Adrenal gland (tissue), 5 donors: ENCODE results near the gene ERC2.

Experiments used
- POLR2A ChIP-seq, 2 donors: fragments of 450-650 bp; IDR thresholded peaks; one replicate each; pipeline ENCODE4 v1.6.1; 2017; ENCODE audit warnings: antibody characterized with exemption in 2 of 2, mild to moderate bottlenecking in 2 of 2, moderate library complexity in 1 of 2
- TF ChIP-seq, protein P1 (sequence below), 6 experiments: fragments of 450-650 bp in 4 of 6; fragments of 200-600 bp in 2 of 6; sonication (generic) in 1 of 6; IDR thresholded peaks; 1 replicate in 5 of 6; 2 replicates in 1 of 6; pipeline versions ENCODE4 v1.5.1 to v1.8.0; 2016 to 2021; ENCODE audit warnings: antibody characterized with exemption in 6 of 6, mild to moderate bottlenecking in 2 of 6, moderate library complexity in 1 of 6
- donor health status: DM: no; HTN: no; CAD: no.

DNA sequence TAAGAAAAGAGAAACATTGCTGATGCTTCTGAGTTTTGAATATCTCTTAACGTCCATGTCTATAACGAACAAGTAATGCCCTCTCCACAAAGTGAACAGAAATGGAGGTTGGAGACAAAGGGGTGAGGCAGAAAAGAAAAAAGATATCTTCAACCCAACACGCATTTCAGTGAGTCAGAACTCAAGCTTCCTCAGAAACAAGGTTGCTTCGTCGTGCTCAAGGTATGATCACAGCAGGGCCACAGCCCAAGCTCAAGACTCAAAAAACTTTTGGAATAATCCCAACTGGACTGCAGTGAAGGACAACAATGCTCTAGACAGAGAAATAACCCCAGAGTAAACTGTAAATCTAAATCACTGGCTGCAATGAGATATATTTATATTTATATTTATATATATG, 1000.0 kb downstream of the ERC2 start:
- TF ChIP-seq, protein P1, sequence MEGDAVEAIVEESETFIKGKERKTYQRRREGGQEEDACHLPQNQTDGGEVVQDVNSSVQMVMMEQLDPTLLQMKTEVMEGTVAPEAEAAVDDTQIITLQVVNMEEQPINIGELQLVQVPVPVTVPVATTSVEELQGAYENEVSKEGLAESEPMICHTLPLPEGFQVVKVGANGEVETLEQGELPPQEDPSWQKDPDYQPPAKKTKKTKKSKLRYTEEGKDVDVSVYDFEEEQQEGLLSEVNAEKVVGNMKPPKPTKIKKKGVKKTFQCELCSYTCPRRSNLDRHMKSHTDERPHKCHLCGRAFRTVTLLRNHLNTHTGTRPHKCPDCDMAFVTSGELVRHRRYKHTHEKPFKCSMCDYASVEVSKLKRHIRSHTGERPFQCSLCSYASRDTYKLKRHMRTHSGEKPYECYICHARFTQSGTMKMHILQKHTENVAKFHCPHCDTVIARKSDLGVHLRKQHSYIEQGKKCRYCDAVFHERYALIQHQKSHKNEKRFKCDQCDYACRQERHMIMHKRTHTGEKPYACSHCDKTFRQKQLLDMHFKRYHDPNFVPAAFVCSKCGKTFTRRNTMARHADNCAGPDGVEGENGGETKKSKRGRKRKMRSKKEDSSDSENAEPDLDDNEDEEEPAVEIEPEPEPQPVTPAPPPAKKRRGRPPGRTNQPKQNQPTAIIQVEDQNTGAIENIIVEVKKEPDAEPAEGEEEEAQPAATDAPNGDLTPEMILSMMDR (IDR thresholded peaks at IDR 0.05), result no peak
- no peak for TF ChIP-seq POLR2A (IDR thresholded peaks at IDR 0.05)
